ENCODE measurements around the gene RAB30.

The RAB30 gene

GRCh38 chr11:83115551-83115950, 43.9 kb upstream of the RAB30 start:
- H3K9me3 Mint-ChIP-seq = no peaks in the 10 kb centered on the region
- no peak overlapping the region for H3K4me3 Mint-ChIP-seq
- no peak for TF ChIP-seq CTCF (IDR thresholded peaks at IDR 0.05; ENCODE audit: unreplicated experiment in 3 of 3)
- H3K27ac Mint-ChIP-seq = no peak overlapping the region
- peaks cover 24% of the 10 kb centered on the region for H3K4me1 Mint-ChIP-seq
- H3K27me3 Mint-ChIP-seq (ENCODE audit: low read depth) = no peaks in the 10 kb centered on the region
- no peaks in the 10 kb centered on the region for H3K36me3 Mint-ChIP-seq (ENCODE audit: low read depth)

- Mint-ChIP-seq H3K4me1 (peaks cover 24% of the 10 kb centered on the region), H3K27me3 (ENCODE audit: low read depth) (no peaks in the 10 kb centered on the region), H3K27ac (no peak overlapping the region), H3K4me3 (no peak overlapping the region), H3K9me3 (no peaks in the 10 kb centered on the region), H3K36me3 (ENCODE audit: low read depth) (no peaks in the 10 kb centered on the region)
- TF ChIP-seq CTCF (IDR thresholded peaks at IDR 0.05; ENCODE audit: unreplicated experiment in 3 of 3) = no peak
Observed at GRCh38 chr11:83115026-83115425, 43.3 kb upstream of the RAB30 start.

GRCh38 chr11:83112886-83113285, 41.2 kb upstream of the RAB30 start:
- no peak overlapping the region for H3K27ac Mint-ChIP-seq
- H3K27me3 Mint-ChIP-seq (ENCODE audit: low read depth) = no peaks in the 10 kb centered on the region
- no peaks in the 10 kb centered on the region for H3K9me3 Mint-ChIP-seq
- H3K36me3 Mint-ChIP-seq (ENCODE audit: low read depth) = no peaks in the 10 kb centered on the region
- no peak overlapping the region for H3K4me3 Mint-ChIP-seq
- H3K4me1 Mint-ChIP-seq = peaks cover 11% of the 10 kb centered on the region
- TF ChIP-seq CTCF (IDR thresholded peaks at IDR 0.05; ENCODE audit: unreplicated experiment in 3 of 3) = no peak

GRCh38 chr11:83105168-83105567, 33.5 kb upstream of the RAB30 start:
- Mint-ChIP-seq H3K36me3 (ENCODE audit: low read depth) (no peaks in the 10 kb centered on the region), H3K27me3 (ENCODE audit: low read depth) (no peaks in the 10 kb centered on the region), H3K27ac (no peak overlapping the region), H3K9me3 (no peaks in the 10 kb centered on the region), H3K4me3 (no peak overlapping the region), H3K4me1 (no peaks in the 10 kb centered on the region)
- TF ChIP-seq CTCF (IDR thresholded peaks at IDR 0.05; ENCODE audit: unreplicated experiment in 3 of 3) = no peak

- Mint-ChIP-seq H3K4me3 (no peak overlapping the region), H3K36me3 (ENCODE audit: low read depth) (no peaks in the 10 kb centered on the region), H3K4me1 (no peaks in the 10 kb centered on the region), H3K27ac (no peak overlapping the region), H3K27me3 (ENCODE audit: low read depth) (no peaks in the 10 kb centered on the region), H3K9me3 (no peaks in the 10 kb centered on the region)
- TF ChIP-seq CTCF (IDR thresholded peaks at IDR 0.05; ENCODE audit: unreplicated experiment in 3 of 3) = no peak
Observed at GRCh38 chr11:83102834-83103233, 31.1 kb upstream of the RAB30 start.

GRCh38 chr11:83097429-83098075, 25.9 kb upstream of the RAB30 start:
- no peak for TF ChIP-seq CTCF (IDR thresholded peaks at IDR 0.05; ENCODE audit: unreplicated experiment in 3 of 3)

More at GRCh38 chr11:83097429-83098075, 25.9 kb upstream of the RAB30 start:
- Mint-ChIP-seq H3K36me3 (ENCODE audit: low read depth) (no peaks in the 10 kb centered on the region), H3K4me1 (peaks cover 5% of the 10 kb centered on the region), H3K27me3 (ENCODE audit: low read depth) (no peaks in the 10 kb centered on the region), H3K4me3 (no peak overlapping the region), H3K9me3 (no peaks in the 10 kb centered on the region), H3K27ac (no peak overlapping the region)

All from nephron (organoid).